D721Med (cell line): ENCODE results near the gene SLAMF8.

Experiments
- DNase-seq: peaks from one replicate; pipeline ENCODE4 v3.0.0; 2011; ENCODE audit warnings: low spot score; ENCODE audit not compliant: insufficient read length
- FAIRE-seq: peaks from 2 replicates; lab custom pipeline; 2011; peaks lifted over from hg19 to GRCh38; lab: Jason Lieb, UNC
- CTCF ChIP-seq: IDR thresholded peaks from 2 replicates; pipeline ENCODE4 v1.5.1; 2012; ENCODE audit warnings: mild to moderate bottlenecking, control low read depth; ENCODE audit not compliant: insufficient read depth; ENCODE audit errors: missing control alignments

The SLAMF8 gene

GRCh38 chr1:159826441-159827101 lies at the start of gene SLAMF8:
TSS of gene SLAMF8 (plus strand) at chr1:159826873. CDS start at chr1:159826899, 26 bp downstream.
- DNase-seq: no peak
- TF ChIP-seq CTCF: no peak
- no peak for FAIRE-seq

- no peak for TF ChIP-seq CTCF
- DNase-seq (no peak), FAIRE-seq (no peak)
Observed at GRCh38 chr1:159778266-159778665, 48.4 kb upstream of the SLAMF8 start.

GRCh38 chr1:159779403-159779851 lies 47.2 kb upstream of the SLAMF8 start:
- DNase-seq (no peak), FAIRE-seq (no peak)
- no peak for TF ChIP-seq CTCF

GRCh38 chr1:159780583-159781582 lies 45.8 kb upstream of the SLAMF8 start, which contains the start of gene DUSP23:
TSS of gene DUSP23 (plus strand) at chr1:159780962. CDS start at chr1:159781101, 139 bp downstream.
- FAIRE-seq: no peak
- DNase-seq: no peak
- peak; percentile 71 for TF ChIP-seq CTCF

GRCh38 chr1:159781992-159782391 lies 44.7 kb upstream of the SLAMF8 start:
- FAIRE-seq (no peak), DNase-seq (no peak)
- no peak for TF ChIP-seq CTCF

- no peak for DNase-seq
- FAIRE-seq: no peak
- TF ChIP-seq CTCF: no peak
Observed at GRCh38 chr1:159783724-159784123, 42.9 kb upstream of the SLAMF8 start.
